Epithelial cell of proximal tubule (primary cell): ENCODE measurements around the gene NIPAL4. TPM values are rescaled to one million over a fixed set of nuclear protein-coding genes. Genes with fewer than 3 reads are reported as not detected.

ENCODE experiments used
- DNase-seq: peaks from one replicate; pipeline ENCODE4 v3.0.0-alpha.2; 2011; ENCODE audit warnings: low read depth
- H3K4me3 ChIP-seq: 2 replicates; pipeline ENCODE4 v1.5.1; 2011; ENCODE audit warnings: low read depth, mild to moderate bottlenecking, low read length
- CTCF ChIP-seq: conservative IDR thresholded peaks from 2 replicates; pipeline ENCODE4 v1.5.1; 2012; ENCODE audit warnings: low read depth, mild to moderate bottlenecking, low read length
- total RNA-seq: library from RNA; depleted of rRNA; stranded (reverse); fragments of >200 nt; gene quantifications from 2 replicates; pipeline ENCODE4 v1.2.3, GENCODE V29; 2015

The NIPAL4 gene
- total RNA-seq, 1 donor from 2014 or later: 2.4 TPM

- H3K4me3 ChIP-seq: no peak overlapping the region
- DNase-seq: no peak
- no peak for TF ChIP-seq CTCF
Observed at GRCh38 chr5:157506066-157506590, 46.1 kb downstream of the NIPAL4 start.

- no peak overlapping the region for H3K4me3 ChIP-seq
- DNase-seq: no peak
- TF ChIP-seq CTCF: no peak
Observed at GRCh38 chr5:157506981-157507780, 47.2 kb downstream of the NIPAL4 start.

- no peak for DNase-seq
- no peak for TF ChIP-seq CTCF
- no peak overlapping the region for H3K4me3 ChIP-seq
Observed at GRCh38 chr5:157509093-157509492, 49.1 kb downstream of the NIPAL4 start.

- TF ChIP-seq CTCF: no peak
- DNase-seq: no peak
- H3K4me3 ChIP-seq: no peak overlapping the region
Observed at GRCh38 chr5:157509587-157509986, 49.6 kb downstream of the NIPAL4 start.

GRCh38 chr5:157510682-157511081 is 50.7 kb downstream of the NIPAL4 start:
- no peak for DNase-seq
- no peak overlapping the region for H3K4me3 ChIP-seq
- no peak for TF ChIP-seq CTCF

- no peak for TF ChIP-seq CTCF
- peak; percentile 47 for DNase-seq
- H3K4me3 ChIP-seq: no peak overlapping the region
Observed at GRCh38 chr5:157511651-157512644, 51.9 kb downstream of the NIPAL4 start.
